Mucosa of gallbladder (tissue), 1 donor: Measurements from ENCODE around the gene TPRG1. TPM values are rescaled to one million over a fixed set of nuclear protein-coding genes. Genes with fewer than 3 reads are reported as not detected.

Experiments
- DNase-seq: peaks from one replicate; pipeline ENCODE4 v3.0.0-alpha.2; 2020; ENCODE audit warnings: low spot score
- total RNA-seq: library from RNA; stranded (reverse); gene quantifications from one replicate; pipeline ENCODE4 v1.2.1, GENCODE V29; 2021
- donor health status: DM: no; HTN: no; CAD: no.

TPRG1 gene, protein sequence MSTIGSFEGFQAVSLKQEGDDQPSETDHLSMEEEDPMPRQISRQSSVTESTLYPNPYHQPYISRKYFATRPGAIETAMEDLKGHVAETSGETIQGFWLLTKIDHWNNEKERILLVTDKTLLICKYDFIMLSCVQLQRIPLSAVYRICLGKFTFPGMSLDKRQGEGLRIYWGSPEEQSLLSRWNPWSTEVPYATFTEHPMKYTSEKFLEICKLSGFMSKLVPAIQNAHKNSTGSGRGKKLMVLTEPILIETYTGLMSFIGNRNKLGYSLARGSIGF
- total RNA-seq = 3.9 TPM

DNA sequence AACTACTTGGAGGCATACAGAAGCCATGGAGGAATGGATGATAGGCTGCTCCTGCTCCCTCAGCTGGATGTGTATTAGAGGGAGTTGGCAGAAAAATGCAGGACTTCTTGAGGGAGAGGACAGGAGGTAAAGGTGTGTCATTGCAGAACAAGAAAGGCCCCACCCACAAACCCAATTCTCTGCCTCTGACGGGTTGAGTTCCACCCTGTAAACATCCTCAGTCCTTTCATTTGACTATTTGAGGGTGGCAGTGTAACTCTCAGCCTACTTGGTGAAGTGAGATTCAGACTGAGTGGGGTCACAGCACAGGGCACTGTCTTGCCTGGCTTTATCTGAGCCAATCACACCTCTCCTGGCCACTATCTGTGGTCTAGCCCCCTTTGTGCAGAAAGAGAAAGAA lies at the start of gene TPRG1:
Gene TPRG1, plus strand, starts transcription at position 265 of the 400 bp plus-strand sequence. CDS start 35,414 bp downstream, outside the sequence.
- no peak for DNase-seq

DNA sequence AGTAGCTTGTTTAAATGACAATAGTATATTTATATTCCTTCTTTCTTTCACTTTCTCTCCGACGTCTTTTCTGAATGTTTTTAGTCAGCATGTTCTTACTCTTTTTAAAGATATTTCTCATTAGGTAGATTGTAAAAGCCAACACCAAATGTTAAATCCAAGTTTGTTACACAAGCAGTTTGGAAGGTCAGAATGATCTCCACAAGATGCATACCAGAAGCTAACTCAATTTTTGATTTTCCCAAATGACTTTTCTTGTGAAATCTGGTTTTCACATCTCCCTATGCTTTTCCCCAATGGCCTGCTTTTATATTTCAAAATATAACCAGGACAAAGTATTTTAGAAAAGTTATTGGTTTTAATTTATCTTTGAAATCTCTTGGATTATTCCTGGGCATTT lies 49.7 kb upstream of the TPRG1 start:
- DNase-seq = no peak

DNA sequence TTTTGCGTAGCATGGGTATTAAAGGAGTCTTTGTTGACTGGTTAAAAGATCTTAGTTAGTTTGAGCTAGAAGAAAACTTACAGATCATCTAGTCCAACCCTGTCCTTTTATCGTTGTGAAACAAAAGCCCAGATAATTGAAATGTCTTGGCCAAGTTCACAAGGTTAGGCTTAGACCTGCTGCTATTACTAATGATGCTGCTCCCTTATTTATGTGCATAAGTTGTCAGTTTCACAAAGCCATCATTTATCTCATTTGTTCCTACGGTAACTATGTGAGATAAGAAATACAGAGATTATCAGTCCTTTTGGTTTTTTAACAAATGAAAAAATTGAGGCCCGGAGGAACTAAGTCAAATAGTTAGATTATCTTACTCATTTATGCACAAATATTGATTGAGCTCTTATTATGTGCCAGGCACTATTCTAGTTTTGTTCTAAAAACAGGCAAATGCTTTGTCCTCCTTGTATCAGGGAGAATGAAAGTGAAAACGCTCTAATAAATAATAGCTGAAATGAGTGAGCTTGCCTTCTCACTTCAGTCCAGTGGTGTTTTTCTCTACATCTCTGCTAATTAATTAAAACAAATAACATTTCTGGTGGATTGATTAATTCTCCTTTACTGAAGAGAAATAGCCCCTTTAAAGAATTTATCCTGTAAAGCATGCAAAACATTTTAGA lies 49.1 kb upstream of the TPRG1 start:
- no peak for DNase-seq

DNA sequence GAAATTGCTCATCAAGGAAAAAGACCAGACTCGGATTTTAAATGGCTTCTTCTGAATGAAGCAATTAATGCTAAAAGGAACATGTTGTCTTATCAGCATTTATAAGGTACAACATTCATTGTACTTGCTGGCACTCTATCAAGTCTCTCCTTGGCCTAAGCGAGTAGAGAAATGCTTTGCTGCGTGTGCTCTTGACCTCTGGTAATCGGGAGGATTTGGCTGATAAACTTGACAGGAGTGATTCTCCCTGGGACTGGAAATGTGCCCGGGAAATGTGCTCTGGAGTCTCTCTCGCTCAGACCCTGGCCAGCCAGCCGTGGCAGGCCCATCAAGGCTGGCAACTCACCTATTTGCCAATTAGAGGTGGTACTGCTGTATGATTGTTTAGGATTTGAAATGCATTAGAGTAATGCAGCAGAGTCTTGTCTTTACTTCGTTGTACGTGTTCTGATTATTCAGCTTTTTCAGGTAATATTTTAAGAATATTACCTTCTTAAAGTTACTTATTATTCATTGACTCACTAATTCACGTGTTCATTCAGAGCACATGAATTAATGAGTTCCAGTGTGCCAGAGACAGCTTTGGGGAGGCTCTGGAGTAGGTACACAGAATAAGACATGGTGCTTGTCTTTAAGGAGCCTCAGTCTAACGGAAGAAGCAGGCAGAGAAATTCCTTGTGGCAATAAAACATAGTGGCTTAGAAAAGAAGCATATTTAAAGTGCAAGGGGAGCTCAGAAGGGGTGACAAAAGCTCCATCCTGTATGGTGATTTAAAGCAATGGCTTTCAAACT lies 48.0 kb upstream of the TPRG1 start:
- DNase-seq = peak; percentile 66

DNA sequence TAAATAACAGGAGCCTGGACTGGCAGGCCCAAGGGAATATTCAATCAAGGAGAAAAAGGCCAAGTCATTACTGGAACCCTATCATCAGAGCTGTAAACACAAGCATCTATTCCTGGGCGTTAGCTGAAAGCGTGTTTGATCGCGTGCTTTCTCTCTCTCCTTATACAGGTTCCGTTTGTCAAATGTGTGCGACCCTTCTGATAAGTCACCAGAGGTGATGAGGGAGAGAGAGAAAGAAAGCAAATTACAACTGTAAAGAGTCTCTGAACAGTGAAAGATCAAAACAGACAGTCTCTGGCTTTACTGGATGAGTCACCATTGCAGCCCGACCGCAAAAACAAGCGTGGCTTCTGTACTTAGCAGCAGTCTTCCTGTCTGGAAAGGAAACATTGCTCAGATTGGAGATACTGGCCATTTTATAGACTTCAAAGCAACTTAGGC lies 39.5 kb upstream of the TPRG1 start:
- peak; percentile 48 for DNase-seq

DNA sequence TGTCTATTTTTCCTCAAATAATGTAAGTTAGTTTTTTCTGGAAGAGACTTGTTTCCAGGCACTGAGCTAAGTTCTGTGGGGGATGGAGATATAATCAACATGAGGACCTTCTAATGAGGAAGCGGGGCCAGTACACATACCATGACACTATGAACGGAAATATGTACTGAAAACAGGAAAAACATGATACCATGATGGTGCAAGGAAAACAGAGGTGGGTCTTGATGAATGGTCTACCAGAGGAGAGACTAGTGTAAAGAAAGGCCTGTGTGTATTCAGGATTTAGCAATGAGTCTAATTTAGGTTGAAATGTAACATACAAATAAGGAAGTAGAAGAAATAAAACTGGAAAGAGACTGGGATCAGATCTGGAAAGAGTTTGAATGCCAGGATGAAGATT lies 38.9 kb upstream of the TPRG1 start:
- DNase-seq = no peak

DNA sequence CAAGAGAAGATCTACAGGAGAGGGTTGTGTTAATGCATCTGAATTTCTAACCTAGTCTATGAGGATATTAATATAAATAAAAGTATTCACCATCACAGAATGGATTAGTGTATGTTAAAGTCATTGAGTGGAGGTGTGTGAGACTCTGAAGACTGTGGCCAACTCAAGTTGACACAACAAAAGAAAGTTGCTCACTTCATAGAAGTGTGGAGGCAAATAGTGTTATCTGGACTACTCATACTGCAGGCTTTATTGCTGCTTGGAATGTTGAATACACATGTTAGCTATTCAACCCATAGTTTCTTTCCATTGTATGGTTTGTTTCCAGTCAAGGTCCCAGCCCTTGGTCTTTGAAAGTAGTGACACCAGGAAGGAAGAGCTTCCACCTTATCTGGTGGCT lies 38.0 kb upstream of the TPRG1 start:
- no peak for DNase-seq

DNA sequence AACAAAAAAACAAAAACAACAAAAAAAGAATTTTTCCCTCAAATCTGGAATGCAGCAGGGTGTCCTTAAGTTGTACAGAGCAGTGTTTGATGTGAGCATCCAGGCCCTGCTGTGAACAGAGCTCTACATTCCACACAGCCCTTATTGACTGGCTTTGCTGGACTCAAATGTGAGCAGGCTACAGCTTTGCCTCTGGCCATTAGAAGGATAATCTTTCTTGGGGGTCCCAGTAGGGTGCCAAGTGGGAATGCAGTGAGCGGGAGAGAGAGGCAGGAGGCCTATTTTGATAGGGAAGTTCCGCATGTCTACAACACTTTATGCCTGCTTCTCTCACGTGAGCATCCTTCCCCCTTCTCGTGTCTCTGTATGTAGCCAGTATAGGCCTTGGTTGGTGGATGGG lies 34.4 kb upstream of the TPRG1 start:
- no peak for DNase-seq

DNA sequence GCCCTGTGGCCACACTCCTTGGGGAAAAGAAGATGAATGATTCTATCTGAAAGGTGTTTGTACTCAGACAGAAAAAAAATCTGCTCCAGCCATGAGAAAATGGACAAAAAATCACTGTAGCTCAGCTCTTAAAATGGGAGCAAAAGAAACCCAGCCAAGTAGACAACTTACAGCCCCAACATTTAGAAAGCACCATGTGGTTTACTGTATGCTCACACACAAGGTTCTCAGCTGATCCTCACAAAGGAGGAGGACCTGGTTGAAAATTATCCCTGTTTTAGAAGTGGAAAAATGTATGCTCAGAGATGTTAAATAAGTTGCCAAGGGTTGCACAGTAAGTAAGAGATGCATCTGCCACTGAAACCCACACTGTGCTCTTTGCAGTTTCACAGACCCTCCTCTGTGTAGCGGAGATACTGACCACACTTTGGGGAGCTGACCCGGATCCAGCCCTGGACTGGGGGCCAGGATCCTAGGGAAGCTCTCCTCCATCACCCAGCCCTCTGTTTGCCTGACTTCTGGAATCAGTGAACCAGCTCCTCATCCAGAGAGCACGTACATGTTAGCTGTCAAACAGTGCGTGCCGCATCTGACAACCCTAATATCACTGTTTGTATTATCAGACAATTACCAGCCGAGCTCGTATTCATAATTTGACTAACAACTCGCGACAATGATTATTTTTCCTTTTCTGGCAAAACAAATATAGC lies 32.7 kb upstream of the TPRG1 start:
- DNase-seq = no peak

DNA sequence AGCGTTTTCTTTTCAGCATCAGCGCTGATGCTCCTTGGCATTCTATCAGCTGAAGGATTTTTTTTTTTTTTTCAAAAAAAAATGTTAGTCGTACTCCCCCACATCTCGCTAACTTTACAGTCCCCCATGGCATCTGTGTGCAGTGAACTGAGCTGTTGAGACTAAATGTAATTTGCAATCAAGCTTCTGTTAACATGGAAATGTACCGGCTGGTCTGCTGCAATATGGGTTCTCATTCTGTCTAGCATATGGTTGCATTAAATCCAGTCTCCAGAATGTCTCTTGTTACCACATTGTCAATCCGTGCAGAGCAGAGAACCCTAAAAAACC lies 32.2 kb upstream of the TPRG1 start:
- DNase-seq = no peak

DNA sequence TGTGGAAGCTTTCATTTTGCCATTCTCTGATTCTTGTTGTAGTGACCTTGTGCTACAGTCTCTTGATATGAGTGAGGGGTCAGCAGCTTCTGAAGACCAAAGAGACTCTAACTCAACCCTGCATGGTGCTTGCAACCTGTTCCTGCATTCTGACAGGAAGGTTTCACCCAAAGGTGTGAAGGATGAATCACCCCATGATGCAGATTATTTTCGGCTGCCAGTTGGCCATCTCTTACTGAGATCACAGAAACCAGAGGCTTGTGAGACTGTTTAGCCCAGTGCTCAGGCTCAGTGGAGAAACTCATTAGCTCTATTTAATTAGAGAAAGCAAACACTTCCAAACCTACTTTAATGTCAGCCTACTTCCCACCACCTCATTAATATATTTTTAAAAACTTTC lies 29.2 kb upstream of the TPRG1 start:
- DNase-seq = no peak

DNA sequence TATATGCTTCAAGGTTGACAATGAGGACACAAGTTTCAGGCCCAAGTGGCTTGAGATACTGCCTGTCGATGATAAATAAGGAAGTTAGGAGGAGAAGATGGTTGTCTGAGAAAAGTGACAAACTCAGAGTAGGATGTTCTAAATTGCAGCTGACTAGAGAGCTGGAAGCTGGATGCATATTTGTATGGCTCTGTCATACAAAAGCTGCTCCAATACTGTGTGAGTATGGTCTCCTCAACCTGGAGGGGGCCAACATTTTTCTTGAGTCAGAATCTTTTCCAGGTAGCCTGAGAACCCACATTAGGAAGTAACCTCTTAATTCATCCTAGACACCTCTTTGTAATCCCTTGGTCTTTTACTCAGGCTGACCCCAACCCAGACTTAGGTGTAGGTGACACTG lies 28.4 kb upstream of the TPRG1 start:
- DNase-seq = no peak

DNA sequence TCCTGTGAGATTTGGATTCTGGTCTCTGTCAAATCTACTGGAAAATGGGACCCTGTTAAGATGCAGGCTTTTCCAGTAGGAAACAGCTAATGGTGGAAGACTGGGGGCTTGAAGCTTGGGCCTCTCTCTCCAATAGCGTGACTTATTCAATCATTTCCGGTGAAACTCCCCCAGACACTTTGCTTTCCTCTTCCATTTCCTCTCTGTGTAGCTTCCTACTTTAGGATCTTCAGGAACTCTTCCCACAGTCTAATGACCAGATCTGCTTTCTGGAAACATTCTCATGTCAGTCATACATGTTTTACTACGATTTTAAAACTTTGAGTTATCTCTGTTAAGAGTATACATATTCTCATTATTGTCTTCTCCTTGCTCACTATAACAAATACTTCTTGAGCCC lies 28.0 kb upstream of the TPRG1 start:
- no peak for DNase-seq

DNA sequence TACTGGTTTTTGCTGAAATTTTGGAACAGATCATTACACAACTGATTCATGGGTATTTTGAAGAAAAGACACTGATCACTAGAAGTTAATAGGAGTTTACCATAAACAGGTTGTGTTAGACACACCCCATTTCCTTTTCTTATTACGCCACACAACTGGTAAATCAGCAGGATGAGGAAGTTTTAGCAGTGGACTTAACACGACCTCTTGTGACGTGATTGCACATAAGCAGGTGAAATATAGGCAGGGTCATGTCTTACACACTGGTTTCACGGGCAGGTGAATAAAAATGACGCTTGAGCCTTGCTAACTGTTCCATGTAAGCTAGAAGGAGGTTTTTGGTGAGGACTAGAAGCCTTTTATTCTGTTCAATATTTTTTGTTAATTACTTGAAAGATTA lies 27.1 kb upstream of the TPRG1 start:
- peak; percentile 28 for DNase-seq

DNA sequence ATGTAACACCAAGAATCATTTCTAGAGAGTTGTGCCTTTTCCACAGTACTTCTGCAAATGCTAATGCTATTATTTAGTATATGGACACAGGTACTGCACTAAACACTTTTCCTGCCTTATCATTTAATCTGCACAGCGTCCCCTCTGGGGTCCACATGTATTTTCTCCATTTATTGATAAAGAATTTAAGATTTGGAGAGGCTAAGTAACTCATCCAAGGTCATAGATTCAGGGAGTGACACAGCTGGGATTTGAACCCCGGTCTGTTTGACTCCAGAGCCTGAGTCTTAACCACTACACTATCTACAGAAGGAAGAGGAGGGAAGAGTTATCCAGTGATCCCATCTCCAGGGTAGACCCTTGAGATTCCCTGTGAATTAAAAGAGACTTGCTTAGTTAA lies 24.9 kb upstream of the TPRG1 start:
- DNase-seq = no peak

DNA sequence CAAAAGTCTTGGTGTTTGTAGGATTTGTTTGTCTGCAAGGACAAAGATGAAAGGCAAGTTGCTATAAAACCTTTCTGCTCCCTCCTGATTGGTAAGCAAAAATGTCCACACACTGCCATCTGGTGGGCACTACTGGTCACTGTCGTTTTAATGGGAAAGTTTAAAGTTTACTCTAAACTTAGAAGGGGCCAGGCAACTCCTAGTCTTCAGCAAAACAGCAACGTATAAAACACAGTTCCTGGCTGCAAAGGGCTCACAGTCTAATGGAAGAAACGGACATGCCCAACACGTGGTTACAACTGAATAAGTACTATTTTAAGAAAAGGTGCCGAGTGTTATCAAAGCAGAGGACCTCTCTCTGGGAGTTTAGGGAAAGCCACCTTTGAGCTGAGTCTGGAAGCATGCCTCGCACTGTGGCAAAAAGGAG lies 23.7 kb upstream of the TPRG1 start:
- peak; percentile 73 for DNase-seq

DNA sequence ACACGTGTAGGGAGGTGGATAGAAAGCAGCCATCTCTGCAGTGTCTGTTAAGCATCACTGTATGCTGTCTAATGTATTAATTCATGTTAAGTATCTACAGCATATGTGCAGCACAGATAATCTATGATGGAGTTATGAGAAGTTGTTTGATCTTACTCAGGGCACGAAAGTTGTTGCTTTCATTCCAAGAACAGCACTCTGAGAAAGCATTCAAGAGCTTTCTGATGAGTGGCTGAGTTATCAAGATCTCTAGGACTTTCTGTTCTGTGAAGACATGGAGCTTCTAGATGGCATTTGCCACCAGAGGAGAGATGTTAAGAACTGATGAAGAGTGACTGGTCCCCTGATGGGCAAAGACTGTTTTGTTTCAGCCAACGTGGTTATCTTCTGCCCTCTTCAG lies 22.6 kb upstream of the TPRG1 start:
- no peak for DNase-seq

DNA sequence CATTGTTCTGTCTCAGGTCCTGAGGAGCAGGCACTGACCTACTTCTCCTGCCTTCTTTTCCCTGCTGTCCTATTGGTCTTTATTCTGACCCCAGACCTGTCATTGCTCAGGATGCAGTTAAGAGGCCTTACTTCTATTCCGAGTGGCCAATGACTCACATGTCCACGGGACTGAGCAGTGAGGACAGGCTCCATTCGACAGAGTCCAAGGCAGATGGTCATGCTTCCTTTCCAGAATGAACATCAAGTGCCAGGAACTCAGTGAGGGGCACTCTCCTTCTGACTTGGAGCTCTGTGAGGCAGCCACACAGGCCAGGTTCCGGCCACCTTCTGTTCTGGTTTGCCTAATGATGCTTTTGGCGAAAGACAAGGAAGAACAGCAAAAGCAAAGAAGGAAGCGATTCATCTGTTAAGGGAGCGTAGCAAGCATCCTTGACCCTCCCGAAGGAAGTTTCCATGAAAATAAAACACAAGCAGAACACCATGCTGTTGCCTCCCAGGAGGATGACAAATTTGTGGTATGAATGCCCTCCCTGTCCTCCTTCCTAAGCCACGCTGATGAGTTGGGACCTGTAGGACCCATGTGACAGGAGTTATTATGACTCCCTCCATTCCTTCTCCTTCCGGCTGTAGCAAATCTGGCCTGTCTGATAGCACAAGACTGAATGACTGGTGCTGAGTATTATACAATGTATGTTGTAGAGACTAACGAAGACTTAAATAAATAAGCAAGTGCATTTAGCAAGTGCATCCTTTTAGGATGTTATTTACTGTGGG lies 14.4 kb upstream of the TPRG1 start:
- DNase-seq = no peak

DNA sequence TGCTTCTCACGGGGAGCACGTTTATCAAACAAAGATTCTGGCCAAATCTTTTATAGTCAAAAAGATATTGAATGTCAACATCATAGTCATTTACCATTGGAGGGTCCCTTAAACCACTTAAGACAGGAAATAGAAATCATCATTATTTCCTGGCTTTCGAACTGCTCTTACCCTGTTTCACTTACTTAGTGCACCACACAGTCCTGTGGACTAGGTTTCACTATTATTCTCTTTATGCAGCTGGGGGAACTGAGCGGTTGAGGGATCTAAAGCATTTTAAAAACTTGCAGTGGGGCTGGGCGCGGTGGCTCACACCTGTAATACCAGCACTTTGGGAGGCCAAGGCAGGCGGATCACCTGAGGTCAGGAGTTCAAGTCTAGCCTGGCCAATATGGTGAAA lies 13.7 kb upstream of the TPRG1 start:
- DNase-seq = no peak

DNA sequence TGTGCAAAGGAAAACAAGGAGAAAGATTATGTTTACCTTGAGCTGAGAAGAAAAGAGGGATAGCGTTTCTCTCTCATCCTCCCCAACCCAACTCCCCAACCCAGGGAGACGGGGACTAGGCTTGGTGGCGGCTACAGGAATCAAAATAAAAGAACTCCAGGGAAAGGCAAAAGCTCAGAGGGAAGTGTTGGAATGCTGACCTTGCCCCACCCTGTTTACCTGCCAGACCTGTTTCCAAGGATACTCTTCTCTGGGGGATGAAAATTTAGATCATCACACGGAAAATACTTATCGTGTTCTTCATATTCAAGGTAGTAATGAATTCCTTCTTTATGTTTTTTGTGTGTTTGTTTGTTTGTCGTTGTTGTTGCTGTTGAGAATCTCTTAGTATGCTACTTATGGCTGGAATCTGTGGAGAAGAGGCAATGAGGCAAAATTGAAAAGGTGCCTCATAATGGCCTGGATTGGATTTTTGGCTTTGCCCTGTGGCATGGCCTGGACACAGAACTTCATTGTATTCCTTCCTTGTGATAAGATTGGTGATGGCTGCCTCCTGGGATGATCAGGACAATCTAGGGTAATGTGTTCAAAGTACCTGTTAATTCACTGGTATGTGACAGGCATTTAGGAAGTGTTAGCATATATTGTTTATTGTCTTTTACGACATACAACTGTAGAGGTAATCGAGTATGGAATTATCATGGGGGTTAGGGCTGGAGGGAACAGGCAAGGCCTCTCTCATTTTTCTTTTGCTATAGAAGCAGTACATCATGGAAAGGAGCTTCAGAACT lies 11.1 kb upstream of the TPRG1 start:
- DNase-seq = no peak
